ENCODE data around the gene HDAC1.
"Not testable (repeated sequence)": the region's sequence is repeated elsewhere in the genome, so short reads cannot be mapped to it uniquely, and the experiment has no call there.

The HDAC1 gene

GRCh38 chr1:32276032-32276782 is 15.7 kb upstream of the HDAC1 start:
- Histone ChIP-seq H3K4me3 (ENCODE audit: low read depth in 1 of 2, low read length in 2 of 2) (no peak overlapping the region), H2AFZ (ENCODE audit: low read depth, low read length) (no peak overlapping the region), H3K9ac (ENCODE audit: low read depth, low read length) (no peak overlapping the region), H3K9me3 (ENCODE audit: insufficient read depth, low read length, severe bottlenecking) (no peaks in the 10 kb centered on the region), H3K4me2 (ENCODE audit: insufficient read depth, low read length) (no peak overlapping the region), H3K27me3 (ENCODE audit: insufficient read depth, low read length, poor library complexity) (no peaks in the 10 kb centered on the region), H3K4me1 (ENCODE audit: insufficient read depth, low read length) (peaks cover 38% of the 10 kb centered on the region), H3K27ac (ENCODE audit: low read length) (no peak overlapping the region), H3K79me2 (ENCODE audit: insufficient read depth, low read length) (peaks cover 30% of the 10 kb centered on the region), H4K20me1 (ENCODE audit: insufficient read depth, low read length) (no peaks in the 10 kb centered on the region), H3K36me3 (ENCODE audit: insufficient read depth, low read length) (peaks cover 69% of the 10 kb centered on the region)
- TF ChIP-seq CTCF (IDR thresholded peaks at IDR 0.05; ENCODE audit: borderline replicate concordance, extremely low read depth, low read length, poor library complexity, severe bottlenecking) (no peak), EZH2 (IDR thresholded peaks at IDR 0.05; ENCODE audit: borderline replicate concordance, low read depth, low read length, severe bottlenecking) (no peak)
- no peak for ATAC-seq (ENCODE audit: insufficient read depth, low read depth)
- DNase-seq, result no peak

DNA sequence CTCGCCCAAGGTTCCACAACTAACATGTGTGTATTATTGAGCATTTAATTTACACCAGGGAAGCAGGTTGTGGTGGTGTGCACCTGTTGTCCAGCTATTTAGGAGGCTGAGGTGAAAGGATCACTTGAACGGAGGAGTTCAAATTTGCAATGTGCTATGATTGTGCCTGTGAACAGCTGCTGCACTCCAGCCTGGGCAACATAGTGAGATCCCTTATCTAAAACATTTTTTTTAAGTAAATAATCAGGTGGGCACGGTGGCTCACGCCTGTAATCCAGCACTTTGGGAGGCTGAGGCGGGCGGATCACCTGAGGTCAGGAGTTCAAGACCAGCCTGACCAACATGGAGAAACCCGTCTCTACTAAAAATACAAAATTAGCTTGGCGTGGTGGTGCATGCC is 7.1 kb upstream of the HDAC1 start:
- not testable (repeated sequence) for DNase-seq; H2AFZ ChIP-seq (ENCODE audit: low read depth, low read length); H3K4me1 ChIP-seq (ENCODE audit: insufficient read depth, low read length); H4K20me1 ChIP-seq (ENCODE audit: insufficient read depth, low read length); H3K27ac ChIP-seq (ENCODE audit: low read length); ATAC-seq (ENCODE audit: insufficient read depth, low read depth); H3K9me3 ChIP-seq (ENCODE audit: insufficient read depth, low read length, severe bottlenecking); H3K4me3 ChIP-seq (ENCODE audit: low read depth in 1 of 2, low read length in 2 of 2); H3K9ac ChIP-seq (ENCODE audit: low read depth, low read length); H3K4me2 ChIP-seq (ENCODE audit: insufficient read depth, low read length); H3K27me3 ChIP-seq (ENCODE audit: insufficient read depth, low read length, poor library complexity); H3K79me2 ChIP-seq (ENCODE audit: insufficient read depth, low read length)
- H3K36me3 ChIP-seq (ENCODE audit: insufficient read depth, low read length), result peaks cover 53% of the 10 kb centered on the region

DNA sequence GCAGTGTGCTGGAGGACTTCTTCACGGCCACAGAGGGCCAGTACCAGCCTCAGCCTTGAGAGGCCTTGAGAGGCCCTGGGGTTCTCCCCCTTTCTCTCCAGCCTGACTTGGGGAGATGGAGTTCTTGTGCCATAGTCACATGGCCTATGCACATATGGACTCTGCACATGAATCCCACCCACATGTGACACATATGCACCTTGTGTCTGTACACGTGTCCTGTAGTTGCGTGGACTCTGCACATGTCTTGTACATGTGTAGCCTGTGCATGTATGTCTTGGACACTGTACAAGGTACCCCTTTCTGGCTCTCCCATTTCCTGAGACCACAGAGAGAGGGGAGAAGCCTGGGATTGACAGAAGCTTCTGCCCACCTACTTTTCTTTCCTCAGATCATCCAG is 6.2 kb upstream of the HDAC1 start:
- no peak for ATAC-seq (ENCODE audit: insufficient read depth, low read depth)
- peaks cover 4% of the 10 kb centered on the region for H3K4me1 ChIP-seq (ENCODE audit: insufficient read depth, low read length)
- no peaks in the 10 kb centered on the region for H3K27me3 ChIP-seq (ENCODE audit: insufficient read depth, low read length, poor library complexity)
- H2AFZ ChIP-seq (ENCODE audit: low read depth, low read length), result no peak overlapping the region
- H3K9me3 ChIP-seq (ENCODE audit: insufficient read depth, low read length, severe bottlenecking), result no peaks in the 10 kb centered on the region
- H3K4me2 ChIP-seq (ENCODE audit: insufficient read depth, low read length), result no peak overlapping the region
- H3K9ac ChIP-seq (ENCODE audit: low read depth, low read length), result no peak overlapping the region
- no peak overlapping the region for H3K4me3 ChIP-seq (ENCODE audit: low read depth in 1 of 2, low read length in 2 of 2)
- no peaks in the 10 kb centered on the region for H4K20me1 ChIP-seq (ENCODE audit: insufficient read depth, low read length)
- H3K27ac ChIP-seq (ENCODE audit: low read length), result no peak overlapping the region
- H3K36me3 ChIP-seq (ENCODE audit: insufficient read depth, low read length), result peaks cover 46% of the 10 kb centered on the region
- TF ChIP-seq CTCF (IDR thresholded peaks at IDR 0.05; ENCODE audit: borderline replicate concordance, extremely low read depth, low read length, poor library complexity, severe bottlenecking) (no peak), EZH2 (IDR thresholded peaks at IDR 0.05; ENCODE audit: borderline replicate concordance, low read depth, low read length, severe bottlenecking) (no peak)
- DNase-seq, result no peak
- no peaks in the 10 kb centered on the region for H3K79me2 ChIP-seq (ENCODE audit: insufficient read depth, low read length)

DNA sequence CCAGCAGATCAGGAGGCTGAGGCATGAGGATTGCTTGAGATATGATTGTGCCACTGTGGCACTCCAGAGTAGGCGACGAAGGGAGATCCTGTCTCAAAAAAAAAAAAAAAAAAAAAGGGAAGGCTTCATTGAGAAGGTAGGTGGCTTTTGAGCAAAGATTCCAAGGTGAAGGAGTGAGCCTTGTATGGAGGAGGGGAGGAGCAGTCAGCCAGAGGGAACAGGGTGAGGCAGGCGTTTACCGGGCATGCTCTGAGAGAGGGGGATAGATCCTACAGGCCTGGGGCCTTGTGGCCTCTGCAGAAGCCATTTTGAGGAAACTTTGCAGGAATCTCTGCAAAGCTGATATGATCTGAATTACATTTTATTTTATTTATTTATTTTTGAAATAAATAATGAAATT is 5.1 kb upstream of the HDAC1 start:
- no peak overlapping the region for H3K4me2 ChIP-seq (ENCODE audit: insufficient read depth, low read length)
- TF ChIP-seq CTCF (IDR thresholded peaks at IDR 0.05; ENCODE audit: borderline replicate concordance, extremely low read depth, low read length, poor library complexity, severe bottlenecking), result no peak
- no peak for TF ChIP-seq EZH2 (IDR thresholded peaks at IDR 0.05; ENCODE audit: borderline replicate concordance, low read depth, low read length, severe bottlenecking)
- H3K4me3 ChIP-seq (ENCODE audit: low read depth in 1 of 2, low read length in 2 of 2), result no peak overlapping the region
- H2AFZ ChIP-seq (ENCODE audit: low read depth, low read length), result no peak overlapping the region
- no peak overlapping the region for H3K27ac ChIP-seq (ENCODE audit: low read length)
- ATAC-seq (ENCODE audit: insufficient read depth, low read depth) (no peak), DNase-seq (no peak)
- H3K27me3 ChIP-seq (ENCODE audit: insufficient read depth, low read length, poor library complexity), result no peaks in the 10 kb centered on the region
- H3K9me3 ChIP-seq (ENCODE audit: insufficient read depth, low read length, severe bottlenecking), result no peaks in the 10 kb centered on the region
- no peak overlapping the region for H3K9ac ChIP-seq (ENCODE audit: low read depth, low read length)
- H3K36me3 ChIP-seq (ENCODE audit: insufficient read depth, low read length), result peaks cover 36% of the 10 kb centered on the region
- H4K20me1 ChIP-seq (ENCODE audit: insufficient read depth, low read length), result no peaks in the 10 kb centered on the region
- H3K4me1 ChIP-seq (ENCODE audit: insufficient read depth, low read length), result peaks cover 14% of the 10 kb centered on the region
- 0 out of 2 replicates have a peak, but pooled peaks cover 2% of the 10 kb centered on the region for H3K79me2 ChIP-seq (ENCODE audit: insufficient read depth, low read length)

Data from DND-41 (cell line).